Osteocyte (in vitro differentiated cells): Measurements from ENCODE around the gene EZR. TPM values are rescaled to one million over a fixed set of nuclear protein-coding genes. Genes with fewer than 3 reads are reported as not detected.

ENCODE experiments used
- DNase-seq: peaks from one replicate; pipeline ENCODE4 v3.0.0; 2021; ENCODE audit warnings: mixed read lengths; ENCODE audit not compliant: unreplicated experiment; ENCODE audit errors: extremely low spot score
- H3K27ac Mint-ChIP-seq: one replicate; pipeline ENCODE4 v1.8.0; 2021; ENCODE audit warnings: mild to moderate bottlenecking, mixed read lengths; ENCODE audit not compliant: unreplicated experiment
- H3K27me3 Mint-ChIP-seq: one replicate; pipeline ENCODE4 v1.8.0; 2021; ENCODE audit warnings: mixed read lengths; ENCODE audit not compliant: unreplicated experiment
- H3K36me3 Mint-ChIP-seq: one replicate; pipeline ENCODE4 v1.8.0; 2021; ENCODE audit warnings: mixed read lengths; ENCODE audit not compliant: unreplicated experiment
- H3K4me1 Mint-ChIP-seq: one replicate; pipeline ENCODE4 v1.8.0; 2021; ENCODE audit warnings: mixed read lengths; ENCODE audit not compliant: unreplicated experiment
- H3K4me3 Mint-ChIP-seq: one replicate; pipeline ENCODE4 v1.8.0; 2021; ENCODE audit warnings: mild to moderate bottlenecking, moderate library complexity, mixed read lengths; ENCODE audit not compliant: unreplicated experiment
- H3K9me3 Mint-ChIP-seq: one replicate; pipeline ENCODE4 v1.8.0; 2021; ENCODE audit warnings: mixed read lengths; ENCODE audit not compliant: unreplicated experiment
- total RNA-seq: library from RNA; stranded (reverse); gene quantifications from 2 replicates; pipeline ENCODE4 v1.2.1, GENCODE V29; 2021
- TF ChIP-seq, protein P1 (sequence below): fragments of 200-600 bp; sonication (generic); IDR thresholded peaks from 2 replicates; pipeline ENCODE4 v1.5.0; 2021; ENCODE audit warnings: antibody characterized with exemption, mild to moderate bottlenecking, moderate library complexity

EZR gene
- total RNA-seq, 1 donor from 2014 or later: 41.1 TPM

DNA sequence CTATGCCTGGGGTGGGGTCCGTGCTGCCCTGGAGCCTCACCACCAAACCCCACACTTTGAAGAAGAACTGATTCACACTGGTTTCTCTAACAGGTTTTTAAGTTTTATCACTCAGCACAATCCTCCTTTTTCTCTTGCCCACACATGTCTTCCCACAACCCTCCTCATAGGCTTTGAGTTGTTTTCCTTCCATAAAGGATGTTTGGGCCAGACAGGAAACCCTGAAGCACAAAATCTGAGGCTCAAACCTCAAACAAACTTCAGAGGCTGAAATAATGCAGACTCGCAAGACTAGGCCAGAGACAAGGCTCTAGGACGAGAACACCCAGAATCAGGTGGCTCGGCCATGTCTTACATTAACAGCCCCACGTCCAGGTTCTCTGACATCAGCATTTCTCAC, 35.3 kb downstream of the EZR start:
- H3K36me3 Mint-ChIP-seq: peaks cover 36% of the 10 kb centered on the region
- H3K4me3 Mint-ChIP-seq: no peak overlapping the region
- H3K27ac Mint-ChIP-seq: no peak overlapping the region

DNA sequence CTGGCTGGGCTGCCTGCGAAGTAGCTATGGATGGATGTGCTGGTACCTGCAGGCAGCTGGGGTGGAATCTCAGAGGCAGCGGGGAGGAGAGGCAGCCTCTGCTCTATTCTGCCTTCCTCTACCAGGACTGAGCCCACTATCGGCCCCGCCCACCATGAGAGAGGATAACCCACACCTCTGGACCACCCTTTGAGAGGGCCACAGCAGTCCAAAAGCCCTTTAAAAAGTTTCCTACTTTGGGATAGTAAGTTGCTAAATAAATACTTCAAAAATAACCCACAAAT, 36.1 kb downstream of the EZR start:
- Mint-ChIP-seq H3K36me3 (peaks cover 41% of the 10 kb centered on the region), H3K4me1 (peaks cover 6% of the 10 kb centered on the region), H3K27me3 (no peaks in the 10 kb centered on the region), H3K27ac (no peak overlapping the region), H3K9me3 (no peaks in the 10 kb centered on the region), H3K4me3 (no peak overlapping the region)
- TF ChIP-seq, protein P1, sequence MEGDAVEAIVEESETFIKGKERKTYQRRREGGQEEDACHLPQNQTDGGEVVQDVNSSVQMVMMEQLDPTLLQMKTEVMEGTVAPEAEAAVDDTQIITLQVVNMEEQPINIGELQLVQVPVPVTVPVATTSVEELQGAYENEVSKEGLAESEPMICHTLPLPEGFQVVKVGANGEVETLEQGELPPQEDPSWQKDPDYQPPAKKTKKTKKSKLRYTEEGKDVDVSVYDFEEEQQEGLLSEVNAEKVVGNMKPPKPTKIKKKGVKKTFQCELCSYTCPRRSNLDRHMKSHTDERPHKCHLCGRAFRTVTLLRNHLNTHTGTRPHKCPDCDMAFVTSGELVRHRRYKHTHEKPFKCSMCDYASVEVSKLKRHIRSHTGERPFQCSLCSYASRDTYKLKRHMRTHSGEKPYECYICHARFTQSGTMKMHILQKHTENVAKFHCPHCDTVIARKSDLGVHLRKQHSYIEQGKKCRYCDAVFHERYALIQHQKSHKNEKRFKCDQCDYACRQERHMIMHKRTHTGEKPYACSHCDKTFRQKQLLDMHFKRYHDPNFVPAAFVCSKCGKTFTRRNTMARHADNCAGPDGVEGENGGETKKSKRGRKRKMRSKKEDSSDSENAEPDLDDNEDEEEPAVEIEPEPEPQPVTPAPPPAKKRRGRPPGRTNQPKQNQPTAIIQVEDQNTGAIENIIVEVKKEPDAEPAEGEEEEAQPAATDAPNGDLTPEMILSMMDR: no peak
- DNase-seq: no peak

More for the DNA sequence above, 35.3 kb downstream of the EZR start:
- H3K9me3 Mint-ChIP-seq: no peaks in the 10 kb centered on the region
- H3K4me1 Mint-ChIP-seq: peaks cover 6% of the 10 kb centered on the region
- TF ChIP-seq, protein P1: no peak
- no peaks in the 10 kb centered on the region for H3K27me3 Mint-ChIP-seq
- no peak for DNase-seq

DNA sequence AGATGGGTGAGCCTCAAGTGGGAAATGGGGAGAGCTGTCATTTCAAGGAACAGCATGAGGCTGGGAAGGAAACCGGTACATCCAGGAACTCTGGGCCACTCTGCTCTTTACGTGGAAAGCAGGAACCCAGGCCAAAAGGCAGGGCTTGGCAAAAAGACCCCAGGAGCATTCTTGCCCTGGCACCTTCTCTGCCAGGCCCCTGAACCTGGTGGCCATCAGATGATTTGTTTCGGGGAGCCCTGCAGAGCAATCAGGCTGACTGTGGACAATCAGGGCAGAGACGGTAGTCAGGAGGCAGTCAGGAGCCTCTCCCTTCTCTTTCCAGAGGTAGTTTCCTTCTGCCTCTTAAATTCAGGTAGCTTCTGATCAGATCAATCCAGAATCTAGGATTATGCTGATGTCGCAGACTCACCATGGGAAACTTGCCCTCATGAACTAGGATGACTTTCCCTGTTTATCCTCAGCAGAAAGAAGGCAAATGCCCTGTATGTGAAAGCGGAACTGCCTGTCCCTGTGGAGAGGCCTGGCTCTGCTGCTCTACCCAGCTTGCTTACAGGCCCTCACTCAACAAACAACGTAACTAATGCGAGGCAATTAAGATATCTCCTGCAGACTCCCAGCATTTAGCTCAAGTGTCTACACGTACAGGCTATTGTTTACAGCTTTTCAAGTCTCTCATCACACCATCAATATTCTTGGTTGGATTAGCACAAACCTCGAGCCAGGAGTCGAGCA, 36.6 kb downstream of the EZR start:
- Mint-ChIP-seq H3K27me3 (no peaks in the 10 kb centered on the region), H3K36me3 (peaks cover 44% of the 10 kb centered on the region), H3K27ac (no peak overlapping the region), H3K4me3 (no peak overlapping the region), H3K4me1 (peaks cover 6% of the 10 kb centered on the region), H3K9me3 (no peaks in the 10 kb centered on the region)
- no peak for DNase-seq
- TF ChIP-seq, protein P1: no peak

DNA sequence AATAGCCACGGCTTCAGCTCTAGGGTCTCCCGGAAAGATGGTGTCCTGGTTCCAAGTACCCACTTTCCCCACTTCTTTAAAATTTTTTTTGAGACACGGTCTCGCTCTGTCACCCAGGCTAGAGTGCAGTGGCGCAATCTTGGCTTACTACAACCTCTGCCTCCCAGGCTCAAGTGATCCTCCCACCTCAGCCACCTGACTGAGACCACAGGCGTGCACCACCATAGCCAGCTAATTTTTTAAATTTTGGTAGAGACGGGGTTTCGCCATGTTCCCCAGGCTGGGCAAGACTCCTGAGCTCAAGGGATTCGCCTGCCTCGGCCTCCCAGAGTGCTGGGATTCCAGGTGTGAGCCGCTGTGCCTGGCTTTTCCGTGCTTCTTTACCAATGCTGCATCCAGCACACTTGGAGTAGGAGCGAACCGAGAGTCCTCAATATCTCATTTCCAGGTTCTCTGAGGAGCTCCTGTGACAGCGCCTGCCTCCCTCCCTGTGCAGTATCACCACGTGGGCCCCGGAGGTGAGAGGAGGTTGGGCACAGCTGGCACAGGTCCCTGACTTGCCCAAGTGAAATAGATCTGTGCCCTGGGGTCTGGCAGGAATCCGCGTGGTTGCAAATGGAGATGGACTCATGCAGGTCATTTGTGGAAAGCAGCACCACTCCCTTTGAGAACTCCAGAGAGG, 37.3 kb downstream of the EZR start:
- H3K4me1 Mint-ChIP-seq: peaks cover 6% of the 10 kb centered on the region
- H3K4me3 Mint-ChIP-seq: no peak overlapping the region
- peaks cover 45% of the 10 kb centered on the region for H3K36me3 Mint-ChIP-seq
- no peaks in the 10 kb centered on the region for H3K27me3 Mint-ChIP-seq
- TF ChIP-seq, protein P1: no peak
- no peaks in the 10 kb centered on the region for H3K9me3 Mint-ChIP-seq
- H3K27ac Mint-ChIP-seq: no peak overlapping the region
- DNase-seq: no peak

DNA sequence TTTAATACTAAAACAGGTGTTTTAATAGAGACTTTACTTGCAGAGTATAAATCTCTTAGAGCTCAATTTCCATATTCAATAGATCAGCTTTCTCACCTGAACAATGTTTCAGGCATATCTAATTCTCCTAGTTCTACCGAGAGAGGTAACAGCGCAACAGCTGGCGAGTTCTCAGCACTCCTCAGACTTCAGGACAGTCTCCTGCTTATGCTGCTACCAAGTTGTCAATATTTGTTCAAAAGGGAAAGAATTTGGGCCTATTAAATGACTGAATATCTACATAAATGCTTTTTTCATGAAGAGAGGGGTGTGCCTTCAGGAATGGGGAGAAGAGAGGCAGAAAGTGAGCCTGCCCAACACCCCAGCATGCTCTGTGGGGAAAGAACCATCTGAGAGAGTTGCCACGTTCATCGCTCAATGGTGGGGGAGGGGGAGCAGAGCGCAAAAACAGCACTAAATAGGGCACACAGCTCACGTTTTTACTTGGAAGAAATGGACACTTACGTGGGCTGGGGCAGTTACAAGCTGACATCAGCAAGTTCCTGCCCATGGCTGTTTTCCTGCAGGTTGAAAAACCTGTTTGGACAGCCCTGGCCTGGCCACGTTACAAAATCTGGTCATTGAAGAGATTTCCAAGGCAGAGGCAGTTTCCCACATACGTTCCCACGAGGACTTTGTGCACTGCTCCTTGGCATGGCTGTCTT, 38.0 kb downstream of the EZR start:
- Mint-ChIP-seq H3K4me3 (no peak overlapping the region), H3K27ac (no peak overlapping the region), H3K27me3 (no peaks in the 10 kb centered on the region), H3K4me1 (peaks cover 6% of the 10 kb centered on the region), H3K36me3 (peaks cover 42% of the 10 kb centered on the region), H3K9me3 (no peaks in the 10 kb centered on the region)
- DNase-seq: no peak
- TF ChIP-seq, protein P1: no peak
